GM21390 (cell line): ENCODE results near the gene SPP1.
"Not testable (repeated sequence)": the region's sequence is repeated elsewhere in the genome, so short reads cannot be mapped to it uniquely, and the experiment has no call there.

ENCODE experiments used
- ATAC-seq: cut with Tn5 transposase; IDR thresholded peaks from one replicate; pipeline ENCODE4 v1.9.1; 2021; ENCODE audit not compliant: unreplicated experiment

SPP1 gene

DNA sequence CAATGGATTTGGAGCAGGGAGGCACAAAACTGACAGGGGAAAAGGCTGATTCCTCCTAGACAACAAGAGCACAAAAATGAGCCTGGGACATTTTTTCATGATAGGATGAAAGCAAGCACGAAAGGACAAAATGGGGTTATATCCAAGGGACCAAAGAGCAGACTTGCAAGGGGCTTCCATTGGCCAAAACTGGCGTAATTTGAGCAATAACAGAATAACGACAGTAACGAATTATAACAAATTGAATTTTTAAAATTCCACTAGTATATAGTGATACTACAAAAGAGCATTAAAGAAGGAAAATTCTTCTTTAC, 10.3 kb downstream of the SPP1 start:
- no peak for ATAC-seq

DNA sequence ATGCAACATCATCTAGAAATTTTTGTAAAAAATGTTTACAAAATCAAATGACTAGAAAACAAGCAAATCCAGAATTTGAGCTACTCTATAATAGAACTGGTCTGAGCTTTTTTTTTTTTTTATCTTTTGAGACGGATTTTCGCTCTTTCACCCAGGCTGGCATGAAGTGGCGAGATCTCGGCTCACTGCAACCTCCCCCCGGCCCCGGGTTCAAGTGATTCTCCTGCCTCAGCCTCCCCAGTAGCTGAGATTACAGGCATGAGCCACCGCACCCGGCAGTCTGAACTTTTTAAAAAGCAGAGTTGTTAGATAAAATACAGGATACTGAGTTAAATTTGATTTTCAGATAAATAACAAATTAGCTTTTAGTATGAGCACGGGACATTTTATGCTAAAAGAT, 11.0 kb downstream of the SPP1 start:
- no peak for ATAC-seq

DNA sequence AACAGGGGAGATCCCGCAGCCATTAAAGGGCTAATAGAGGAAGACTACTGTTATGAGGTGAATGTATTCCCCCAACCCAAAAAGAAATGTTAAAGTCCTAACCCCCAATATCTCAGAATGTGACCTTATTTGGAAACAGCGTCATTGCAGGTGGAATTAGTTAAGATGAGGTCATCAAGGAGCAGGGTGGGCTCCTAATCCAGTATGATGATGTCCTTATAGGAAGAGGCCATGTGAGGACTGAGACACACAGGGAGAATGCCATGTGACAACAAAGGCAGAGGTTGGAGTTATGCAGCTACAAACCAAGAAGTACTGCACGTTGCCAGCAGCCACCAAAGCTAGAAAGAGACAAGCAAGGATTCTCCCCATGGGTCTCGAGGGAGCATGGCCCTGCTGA, 14.3 kb downstream of the SPP1 start:
- ATAC-seq: no peak

DNA sequence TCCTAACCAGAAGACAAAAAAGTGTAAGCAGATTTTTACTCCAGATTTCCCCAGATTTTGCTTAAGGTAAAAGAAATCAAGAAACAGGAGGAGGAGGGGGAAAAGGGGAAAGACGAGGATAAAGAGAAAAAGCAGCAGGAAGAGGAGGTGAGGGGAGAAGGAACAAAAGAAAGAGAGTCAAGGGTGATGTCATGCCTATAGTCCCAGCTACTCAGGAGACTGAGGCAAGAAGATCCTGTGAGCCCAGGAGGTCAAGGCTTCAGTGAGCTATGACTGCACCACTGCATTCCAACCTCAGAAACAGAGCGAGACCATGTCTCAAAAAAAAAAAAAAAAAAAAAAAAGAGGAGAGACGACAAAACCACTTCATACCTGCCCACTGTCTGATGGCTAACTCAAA, 19.9 kb downstream of the SPP1 start:
- no peak for ATAC-seq

DNA sequence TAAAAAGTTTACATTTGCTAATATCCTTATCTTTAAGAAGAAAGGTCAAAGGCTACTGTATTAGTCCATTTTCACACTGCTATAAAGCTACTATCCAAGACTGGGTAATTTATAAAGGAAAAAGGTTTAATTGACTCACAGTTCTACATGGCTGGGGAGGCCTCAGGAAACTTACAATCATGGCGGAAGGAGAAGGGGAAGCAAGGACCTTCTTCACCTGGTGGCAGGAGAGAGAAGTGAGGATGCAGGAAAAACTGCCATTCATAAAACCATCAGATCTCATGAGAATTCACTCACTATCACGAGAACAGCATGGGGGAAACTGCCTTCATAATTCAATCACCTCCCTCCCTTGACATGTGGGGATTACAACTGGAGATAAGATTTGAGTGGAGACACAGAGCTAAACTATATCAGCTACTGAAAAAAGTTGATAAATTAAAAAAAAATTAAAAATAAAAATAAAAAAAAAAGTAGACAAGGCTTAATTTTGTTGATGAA, 23.7 kb downstream of the SPP1 start:
- ATAC-seq: not testable (repeated sequence)

DNA sequence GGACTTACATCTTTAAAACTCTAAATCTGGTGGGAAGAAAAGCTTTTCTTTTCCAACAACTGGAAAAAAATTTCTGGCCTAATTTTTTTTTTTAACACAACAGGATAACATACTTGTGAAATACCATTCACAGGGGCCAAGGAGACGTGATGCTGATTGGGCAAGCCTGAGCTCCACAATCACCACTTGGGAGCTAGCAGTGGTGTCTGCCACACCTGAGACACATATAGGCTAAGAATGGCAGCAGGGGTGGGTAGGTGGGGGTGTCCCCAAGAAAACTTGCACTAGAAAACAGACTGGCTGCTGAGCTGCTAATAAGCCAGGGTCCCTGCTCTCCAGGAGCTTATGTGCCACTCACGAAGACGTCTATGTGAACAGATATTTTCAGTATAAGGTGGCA, 26.4 kb downstream of the SPP1 start:
- no peak for ATAC-seq

DNA sequence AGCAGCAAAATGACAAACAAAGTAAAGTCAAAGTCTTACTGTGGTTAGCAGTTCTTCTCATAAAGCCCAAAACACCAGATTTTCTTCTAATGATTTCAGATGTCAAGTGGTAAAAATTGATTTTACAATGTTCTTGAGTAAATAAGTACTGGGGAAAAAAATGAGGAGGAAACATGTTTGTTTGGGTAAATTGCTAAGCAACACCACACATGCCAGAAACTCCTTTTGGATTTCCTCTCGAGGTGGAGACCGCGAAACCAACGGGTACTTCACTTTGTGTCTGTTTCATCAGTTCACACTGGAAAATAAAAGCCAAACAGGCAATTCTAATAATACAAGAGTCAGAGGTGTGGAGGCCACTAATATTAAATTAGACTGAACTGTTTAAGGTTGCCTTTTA, 27.3 kb downstream of the SPP1 start:
- no peak for ATAC-seq

DNA sequence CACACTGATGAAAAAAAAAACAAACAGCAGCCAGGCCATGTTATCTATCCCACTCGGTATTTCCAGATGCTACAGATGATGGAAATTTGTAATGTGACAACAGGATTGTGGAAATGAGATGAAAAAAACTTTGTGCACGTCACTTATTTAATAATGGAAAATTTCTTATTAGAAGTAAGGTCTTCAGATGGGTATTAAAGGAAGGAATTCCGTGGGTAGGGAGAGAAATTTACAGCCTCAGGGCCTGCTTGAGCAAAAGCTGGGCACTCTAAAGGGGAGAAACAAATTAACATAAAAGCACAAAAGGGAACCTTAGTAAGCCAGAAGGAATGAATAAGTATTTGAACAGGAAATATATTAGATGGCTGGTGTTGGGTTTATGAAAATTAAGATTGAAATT, 27.7 kb downstream of the SPP1 start:
- no peak for ATAC-seq

DNA sequence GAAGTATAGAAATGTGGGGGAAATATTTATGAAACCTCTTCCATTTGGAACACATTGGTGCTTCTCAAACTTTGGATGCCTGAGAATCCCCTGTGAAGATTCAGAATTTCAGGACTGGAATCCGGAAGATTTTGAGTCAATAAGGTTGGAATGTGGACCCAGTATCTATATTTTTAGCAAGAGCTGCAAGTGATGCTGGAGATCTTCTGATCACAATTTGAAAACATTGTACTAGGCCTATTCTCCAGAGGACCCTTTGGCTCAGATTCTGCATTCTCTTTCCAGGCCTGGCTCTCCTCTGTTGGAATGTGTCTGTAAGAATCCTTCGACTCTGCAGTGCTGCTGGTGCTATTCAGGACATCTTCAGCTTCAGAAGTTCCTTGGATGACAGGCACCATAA, 29.6 kb downstream of the SPP1 start:
- ATAC-seq: no peak

DNA sequence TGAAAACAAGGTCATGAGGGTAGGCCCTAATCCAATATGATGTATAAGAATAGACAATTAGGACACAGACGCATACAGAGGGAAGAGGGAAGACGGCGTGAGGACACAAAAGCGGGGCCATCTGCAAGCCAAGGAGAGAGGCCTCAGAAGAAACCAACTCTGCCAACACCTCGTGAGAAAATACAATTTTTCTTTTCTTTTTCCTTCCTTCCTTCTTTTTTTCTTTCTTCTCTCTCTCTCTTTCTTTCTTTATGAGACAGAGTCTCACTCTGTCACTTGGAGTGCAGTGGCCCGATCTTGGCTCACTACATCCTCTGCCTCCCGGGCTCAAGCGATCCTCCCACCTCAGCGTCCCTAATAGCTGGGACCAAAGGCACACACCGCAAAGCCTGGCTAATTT, 30.4 kb downstream of the SPP1 start:
- ATAC-seq: no peak

DNA sequence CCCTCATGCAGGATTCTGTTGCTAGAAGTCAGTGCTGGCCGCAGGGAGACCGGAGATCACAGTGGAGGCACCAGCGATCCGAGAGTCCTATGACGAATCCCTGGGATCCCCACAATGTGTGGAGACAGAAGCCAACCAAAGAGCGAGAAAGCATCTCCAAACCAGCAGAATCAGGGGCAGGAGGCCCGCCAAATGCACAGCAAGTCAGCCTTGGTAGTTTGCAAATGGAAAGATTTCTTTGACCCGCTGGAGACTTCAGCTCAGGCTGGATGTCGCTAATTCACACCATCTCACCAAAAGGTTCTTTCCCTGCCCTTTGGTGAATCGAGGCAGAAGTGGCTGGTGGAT, 31.4 kb downstream of the SPP1 start:
- no peak for ATAC-seq

DNA sequence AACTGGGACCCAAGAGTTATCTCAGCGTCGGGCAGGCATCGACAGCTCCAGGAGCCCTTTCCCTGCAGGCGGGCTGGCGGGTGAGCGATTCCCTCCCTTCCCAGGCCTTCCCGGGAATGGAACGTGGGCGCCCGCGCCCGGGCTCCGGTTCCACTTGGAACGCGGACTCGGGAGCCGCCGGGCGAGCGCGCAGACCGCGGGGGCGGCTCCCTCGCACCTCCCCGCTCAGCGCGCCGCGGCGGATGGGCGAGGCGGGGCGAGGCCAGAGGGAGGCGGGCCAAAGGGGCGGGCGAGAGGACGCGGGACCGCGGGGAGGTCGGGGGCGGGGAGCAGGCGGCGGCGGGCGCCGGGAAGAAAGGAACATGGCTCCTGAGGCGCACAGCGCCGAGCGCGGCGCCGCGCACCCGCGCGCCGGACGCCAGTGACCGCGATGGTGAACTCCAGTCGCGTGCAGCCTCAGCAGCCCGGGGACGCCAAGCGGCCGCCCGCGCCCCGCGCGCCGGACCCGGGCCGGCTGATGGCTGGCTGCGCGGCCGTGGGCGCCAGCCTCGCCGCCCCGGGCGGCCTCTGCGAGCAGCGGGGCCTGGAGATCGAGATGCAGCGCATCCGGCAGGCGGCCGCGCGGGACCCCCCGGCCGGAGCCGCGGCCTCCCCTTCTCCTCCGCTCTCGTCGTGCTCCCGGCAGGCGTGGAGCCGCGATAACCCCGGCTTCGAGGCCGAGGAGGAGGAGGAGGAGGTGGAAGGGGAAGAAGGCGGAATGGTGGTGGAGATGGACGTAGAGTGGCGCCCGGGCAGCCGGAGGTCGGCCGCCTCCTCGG, 32.0 kb downstream of the SPP1 start, which contains the start of gene PKD2:
Gene PKD2 (plus strand): TSS at position 332 of the 818 bp plus-strand sequence. CDS start 99 bp downstream, at position 431.
- peak; percentile 89 for ATAC-seq

DNA sequence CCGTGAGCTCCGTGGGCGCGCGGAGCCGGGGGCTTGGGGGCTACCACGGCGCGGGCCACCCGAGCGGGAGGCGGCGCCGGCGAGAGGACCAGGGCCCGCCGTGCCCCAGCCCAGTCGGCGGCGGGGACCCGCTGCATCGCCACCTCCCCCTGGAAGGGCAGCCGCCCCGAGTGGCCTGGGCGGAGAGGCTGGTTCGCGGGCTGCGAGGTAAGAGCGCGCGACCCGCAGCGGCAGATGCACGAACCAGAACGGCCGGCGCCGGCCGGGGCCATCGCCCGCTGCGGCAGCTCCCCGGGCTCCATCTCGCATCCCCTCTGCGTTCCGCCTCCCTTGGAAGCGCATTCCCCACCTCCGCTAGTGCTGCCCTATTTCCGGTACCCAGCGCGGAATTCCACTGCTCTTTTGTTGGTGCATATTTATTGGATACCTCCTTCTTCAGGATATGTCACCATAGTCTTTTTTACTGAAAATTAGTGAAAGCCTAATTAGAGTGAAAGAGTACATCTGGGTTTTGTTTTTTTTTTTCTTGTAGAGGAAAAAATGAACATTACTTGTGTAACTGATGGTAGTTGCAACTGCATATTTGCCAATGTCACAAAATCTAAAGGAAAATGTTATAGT, 32.7 kb downstream of the SPP1 start:
- peak; percentile 32 for ATAC-seq

DNA sequence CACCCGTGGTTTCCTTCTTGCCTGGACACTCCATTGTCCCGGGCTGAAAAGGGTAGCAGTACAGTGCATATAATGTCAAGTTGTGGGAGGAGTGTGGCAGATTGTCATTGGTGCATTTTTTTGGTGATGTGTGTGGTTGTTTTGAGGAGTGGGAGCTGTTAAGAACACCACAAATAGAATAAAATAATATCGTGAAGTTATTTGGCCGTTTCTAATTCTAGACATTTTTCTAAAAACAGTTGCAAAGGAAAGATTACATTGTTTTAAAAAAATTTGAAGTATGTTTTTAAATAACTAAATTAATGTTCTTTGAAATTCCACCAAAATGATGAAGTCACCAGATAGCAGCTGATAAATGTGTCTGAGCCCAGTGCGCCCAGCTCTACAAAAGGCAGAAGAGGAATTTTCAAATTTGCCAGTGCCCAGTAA, 33.2 kb downstream of the SPP1 start:
- no peak for ATAC-seq

DNA sequence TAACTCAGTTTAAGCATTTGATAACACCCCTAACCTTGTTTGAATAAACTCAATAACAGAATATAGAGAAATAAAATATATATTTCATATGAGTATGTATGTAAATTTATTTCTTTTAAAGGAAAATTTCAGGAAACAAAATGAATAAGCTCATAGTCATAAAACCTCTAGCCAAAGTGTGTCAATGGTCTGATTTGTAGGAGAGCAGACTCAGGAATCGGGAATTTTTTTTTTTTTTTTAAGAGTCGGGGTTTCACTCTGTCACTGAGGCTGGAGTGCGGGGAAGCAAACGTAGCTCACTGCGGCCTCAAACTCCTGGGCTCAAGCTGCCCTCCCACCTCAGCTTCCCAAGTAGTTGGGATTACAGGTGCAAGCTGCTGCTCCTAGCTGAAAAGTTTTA, 34.4 kb downstream of the SPP1 start:
- no peak for ATAC-seq

DNA sequence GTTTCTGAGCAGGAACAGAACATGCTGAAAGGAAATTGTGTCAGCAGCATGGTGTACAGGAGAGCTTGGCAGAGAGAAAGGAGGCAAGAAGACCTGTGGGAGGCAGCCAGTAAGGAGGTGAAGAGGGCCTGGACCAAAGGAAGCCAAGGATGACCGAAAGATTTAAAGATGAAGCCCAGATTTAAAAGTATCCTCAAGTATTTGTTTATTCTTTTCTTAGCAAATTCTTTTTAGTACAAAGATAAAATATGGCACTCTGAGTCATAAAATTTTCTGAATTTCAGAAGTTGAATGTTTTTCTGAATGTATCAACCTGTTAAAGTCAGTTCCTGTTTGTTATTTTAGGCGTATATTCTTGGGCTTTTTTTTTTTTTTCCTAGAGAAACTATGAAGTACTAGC, 35.5 kb downstream of the SPP1 start:
- ATAC-seq: no peak

DNA sequence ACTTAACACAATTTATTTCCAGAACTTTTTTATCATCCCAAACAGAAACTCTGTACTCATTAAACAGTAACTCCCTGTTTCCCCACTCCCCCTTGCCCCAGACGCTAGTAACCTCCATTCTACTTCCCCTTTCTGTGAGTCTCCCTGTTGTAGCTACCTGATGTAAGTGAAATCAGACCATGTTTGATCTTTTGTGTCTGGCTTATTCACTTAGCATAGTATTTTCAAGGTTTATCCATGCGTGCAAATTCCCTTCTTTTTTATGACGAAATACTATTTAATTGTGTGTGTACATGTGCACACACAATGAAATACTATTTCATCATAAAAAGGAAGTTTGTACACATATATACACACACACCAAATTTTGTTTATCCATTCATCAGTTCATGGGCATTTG, 37.1 kb downstream of the SPP1 start:
- peak; percentile 45 for ATAC-seq

DNA sequence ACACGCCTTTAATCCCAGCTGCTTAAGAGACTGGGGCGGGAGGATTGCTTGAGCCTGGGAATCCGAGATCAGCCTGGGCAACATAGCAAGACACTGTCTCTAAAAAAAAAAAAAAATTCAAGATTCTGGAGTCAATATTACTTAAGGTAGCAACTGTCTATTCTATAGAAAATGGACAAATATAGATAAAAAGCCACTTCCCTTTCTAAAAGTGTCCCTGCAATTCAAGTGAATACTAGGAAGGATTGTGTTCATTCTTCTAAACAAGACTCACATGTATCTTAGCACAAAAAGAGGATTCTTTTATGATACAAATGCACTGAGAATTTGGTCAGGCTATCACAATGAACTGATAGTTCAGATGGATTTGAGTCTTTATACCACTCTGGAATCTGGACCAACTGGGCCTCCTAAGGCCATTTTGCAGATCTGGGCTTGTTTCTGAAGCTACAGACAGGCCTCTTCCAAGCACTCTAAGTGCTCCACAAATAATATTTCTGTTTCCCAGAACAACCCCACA, 38.9 kb downstream of the SPP1 start:
- no peak for ATAC-seq

DNA sequence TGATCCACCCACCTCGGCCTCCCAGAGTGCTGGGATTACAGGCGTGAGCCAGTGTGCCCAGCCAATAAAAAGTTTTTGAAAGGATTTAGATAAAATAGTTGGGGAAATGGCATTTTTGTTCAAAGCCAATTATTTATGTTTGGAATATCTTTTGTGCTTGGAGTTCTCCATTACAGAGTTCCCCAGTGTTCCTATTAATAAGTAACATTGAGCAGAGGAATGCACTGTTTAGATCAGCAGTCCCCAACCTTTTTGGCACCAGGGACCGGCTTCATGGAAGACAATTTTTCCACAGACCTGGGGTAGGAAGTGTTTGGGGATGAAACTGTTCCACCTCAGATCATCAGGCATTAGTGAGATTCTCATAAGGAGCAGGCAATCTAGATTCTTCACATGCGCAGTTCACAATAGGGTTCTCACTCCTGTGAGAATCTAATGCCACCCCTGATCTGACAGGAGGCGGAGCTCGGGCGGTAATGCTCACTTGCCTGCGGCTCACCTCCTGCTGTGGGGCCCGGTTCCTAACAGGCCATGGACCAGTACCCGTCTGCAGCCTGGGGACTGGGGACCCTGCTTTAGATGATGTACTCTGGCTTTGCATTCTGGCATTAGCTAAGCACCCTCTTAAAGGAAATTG, 40.3 kb downstream of the SPP1 start:
- ATAC-seq: no peak

DNA sequence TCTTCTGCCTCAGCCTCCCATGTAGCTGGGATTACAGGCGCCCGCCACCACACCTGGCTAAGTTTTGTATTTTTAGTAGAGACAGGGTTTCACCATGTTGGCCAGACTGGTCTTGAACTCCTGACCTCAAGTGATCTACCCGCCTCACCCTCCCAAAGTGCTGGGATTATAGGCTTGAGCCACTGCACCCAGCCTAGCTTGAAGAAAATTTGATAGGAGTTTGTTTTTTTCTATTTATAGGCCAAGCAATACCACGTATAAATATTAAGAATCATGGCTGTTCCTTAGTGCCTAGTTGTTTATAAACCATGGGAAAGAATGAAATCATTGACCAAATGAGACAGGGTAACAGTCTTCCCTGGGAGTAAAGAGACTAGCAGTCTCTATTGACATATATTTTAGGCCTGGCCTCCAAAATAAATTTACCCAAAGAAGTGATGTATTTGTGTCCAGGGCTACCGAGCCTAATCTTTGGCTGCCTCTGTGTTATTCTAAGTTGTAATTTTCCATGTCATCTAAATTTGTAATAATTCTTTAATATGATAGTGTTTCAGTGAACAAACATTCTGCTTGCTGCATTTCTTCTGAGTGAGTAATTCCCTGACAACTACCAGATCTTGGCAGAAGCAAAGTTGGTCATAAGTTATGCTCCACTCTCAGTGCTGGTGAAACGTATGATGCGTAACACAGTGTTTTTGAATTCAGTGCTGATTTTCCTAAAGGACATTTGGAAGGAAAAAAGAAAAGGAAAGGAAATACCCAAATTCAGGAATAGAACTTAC, 42.2 kb downstream of the SPP1 start:
- ATAC-seq: no peak

DNA sequence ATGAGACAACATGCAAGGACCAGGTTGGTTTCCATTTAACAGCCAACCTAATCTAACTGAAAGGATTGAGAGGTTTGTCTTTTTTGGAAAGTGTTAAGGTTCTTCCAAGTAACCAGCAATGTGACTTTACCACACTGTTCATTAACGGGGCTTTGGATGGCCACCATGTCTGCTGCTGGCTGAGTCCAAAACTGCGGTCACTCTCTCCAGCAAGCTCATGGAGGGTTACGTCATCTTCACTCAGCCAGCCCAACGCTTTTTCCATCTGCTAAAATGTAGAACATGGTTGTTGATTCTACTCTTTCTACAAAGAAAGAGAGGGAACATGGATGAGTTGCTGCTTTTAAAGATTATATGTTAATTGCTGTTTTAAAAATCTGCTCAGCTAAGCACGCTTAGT, 43.0 kb downstream of the SPP1 start:
- ATAC-seq: no peak
